Activated effector memory CD4-positive, alpha-beta T cell treated with anti-CD3 and anti-CD28 coated beads, Interleukin-2, amount 50 U/mL, for 16 hours (primary cell): ENCODE data around the gene FBXL16.

ENCODE experiments used
- DNase-seq: peaks from one replicate; pipeline ENCODE4 v3.0.0-alpha.2; 2020

Gene FBXL16

DNA sequence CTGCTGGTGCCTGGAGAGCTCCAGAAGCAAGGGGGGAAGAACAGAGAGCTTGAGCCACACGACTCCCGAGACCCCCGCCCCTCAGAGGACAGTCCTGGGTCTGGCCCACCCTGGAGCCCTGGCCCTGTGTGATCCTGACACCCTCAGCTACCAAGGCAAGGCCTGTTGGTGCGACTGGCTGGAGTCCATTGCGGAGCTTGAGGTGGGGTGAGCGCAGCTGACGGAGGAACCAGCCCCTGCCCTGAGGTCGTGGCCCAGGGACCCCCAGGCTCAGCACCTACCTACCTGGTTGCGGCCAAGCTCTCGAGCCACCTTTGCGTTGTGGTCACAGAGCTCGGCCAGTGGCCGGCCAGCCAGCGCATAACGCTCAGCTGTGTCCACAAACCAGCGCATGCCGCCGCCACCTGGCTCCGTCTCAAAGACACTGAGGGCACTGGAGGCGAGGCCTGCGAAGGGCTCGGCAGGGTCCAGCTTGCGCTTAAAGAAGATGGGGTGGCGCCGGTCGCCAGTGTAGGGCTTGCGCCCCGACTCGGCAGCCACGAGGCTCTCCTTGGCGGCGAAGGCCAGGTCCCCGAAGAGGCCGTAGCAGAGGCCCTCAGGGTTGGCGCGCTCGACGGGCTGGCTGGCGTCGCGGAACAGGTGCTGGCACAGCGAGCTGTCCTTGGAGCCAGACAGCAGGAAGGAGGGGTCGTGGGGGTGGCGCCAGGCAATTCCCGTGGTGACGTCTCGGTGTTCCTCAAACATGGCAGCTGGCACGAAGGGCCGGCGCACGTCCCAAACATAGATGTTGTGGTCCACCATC, 18.9 kb downstream of the FBXL16 start:
- DNase-seq = no peak

- no peak for DNase-seq
These were observed 19.6 kb downstream of the FBXL16 start for GRCh38 chr16:685967-686366.

DNA sequence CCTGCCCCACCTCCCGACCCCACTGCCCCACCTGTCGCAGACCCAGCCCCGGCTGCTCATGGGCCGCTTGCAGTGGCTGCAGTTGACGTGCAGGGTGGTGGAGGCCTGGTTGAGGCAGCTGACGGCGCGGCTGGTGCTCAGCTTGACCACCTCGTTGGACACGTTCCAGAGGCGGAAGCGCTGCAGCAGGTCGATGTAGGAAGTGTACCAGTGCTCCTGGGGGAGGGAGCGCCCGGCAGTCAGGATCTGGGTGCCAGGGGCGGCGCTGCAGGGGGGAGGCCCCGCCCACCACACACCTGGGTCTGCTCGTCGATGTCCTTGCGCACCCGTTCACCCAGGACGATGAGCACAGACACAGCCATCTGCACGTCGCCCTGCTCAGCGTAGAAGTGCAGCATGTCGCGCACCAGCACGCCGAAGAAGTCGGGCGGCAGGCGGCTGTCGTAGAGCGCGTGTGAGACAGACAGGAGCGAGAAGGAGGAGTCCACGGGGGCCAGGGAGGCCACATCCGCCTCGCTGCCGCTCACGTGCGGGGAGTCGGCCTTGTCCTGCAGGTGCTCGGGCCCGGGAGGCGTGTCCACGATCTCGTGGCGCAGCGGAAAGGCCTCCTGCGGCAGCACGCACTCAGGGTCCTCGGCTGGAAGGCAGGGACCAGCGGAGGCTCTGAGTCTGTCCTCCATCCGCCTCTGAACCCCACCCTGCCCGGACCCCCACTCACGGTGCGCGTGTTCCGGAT, 20.5 kb downstream of the FBXL16 start:
- DNase-seq = no peak

GRCh38 chr16:684071-684794, 21.4 kb downstream of the FBXL16 start, which contains the start of gene JMJD8:
JMJD8 (minus strand) TSS chr16:684334; CDS start chr16:684319, 15 bp downstream.
- peak; percentile 99 for DNase-seq

DNA sequence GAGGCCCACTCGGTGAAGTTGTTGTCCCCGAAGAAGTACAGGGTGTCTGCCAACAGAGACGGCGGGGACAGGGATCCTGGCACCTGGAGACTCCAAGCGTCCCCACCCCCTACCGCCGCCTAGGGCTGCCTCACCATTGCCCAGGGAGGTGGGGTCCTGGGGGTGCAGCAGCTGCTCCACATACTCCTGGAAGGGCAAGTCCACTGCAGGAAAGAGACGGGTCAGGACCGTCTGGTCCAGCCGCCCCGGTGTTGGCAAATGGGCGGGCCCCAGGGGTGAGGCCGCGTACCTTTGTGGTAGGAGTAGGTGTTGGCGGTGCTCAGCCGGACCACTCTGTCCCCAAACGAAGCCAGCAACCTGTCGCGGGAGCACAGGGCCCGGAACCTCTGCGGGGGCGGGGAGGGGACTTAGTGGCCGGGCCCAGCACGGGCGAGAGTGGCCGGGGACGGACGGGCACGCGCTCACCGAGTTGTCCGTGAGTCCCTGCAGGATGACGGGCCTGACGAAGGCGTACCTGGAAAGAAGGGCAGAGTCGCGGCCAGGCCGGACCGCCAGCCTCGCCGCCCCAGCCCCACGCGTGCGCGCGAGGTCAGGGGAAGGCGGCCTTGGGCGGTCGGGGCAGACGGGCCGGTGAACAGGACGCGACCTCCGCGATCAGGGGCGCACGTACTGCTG, 22.1 kb downstream of the FBXL16 start:
- no peak for DNase-seq

GRCh38 chr16:682493-683395, 22.9 kb downstream of the FBXL16 start:
- no peak for DNase-seq

DNA sequence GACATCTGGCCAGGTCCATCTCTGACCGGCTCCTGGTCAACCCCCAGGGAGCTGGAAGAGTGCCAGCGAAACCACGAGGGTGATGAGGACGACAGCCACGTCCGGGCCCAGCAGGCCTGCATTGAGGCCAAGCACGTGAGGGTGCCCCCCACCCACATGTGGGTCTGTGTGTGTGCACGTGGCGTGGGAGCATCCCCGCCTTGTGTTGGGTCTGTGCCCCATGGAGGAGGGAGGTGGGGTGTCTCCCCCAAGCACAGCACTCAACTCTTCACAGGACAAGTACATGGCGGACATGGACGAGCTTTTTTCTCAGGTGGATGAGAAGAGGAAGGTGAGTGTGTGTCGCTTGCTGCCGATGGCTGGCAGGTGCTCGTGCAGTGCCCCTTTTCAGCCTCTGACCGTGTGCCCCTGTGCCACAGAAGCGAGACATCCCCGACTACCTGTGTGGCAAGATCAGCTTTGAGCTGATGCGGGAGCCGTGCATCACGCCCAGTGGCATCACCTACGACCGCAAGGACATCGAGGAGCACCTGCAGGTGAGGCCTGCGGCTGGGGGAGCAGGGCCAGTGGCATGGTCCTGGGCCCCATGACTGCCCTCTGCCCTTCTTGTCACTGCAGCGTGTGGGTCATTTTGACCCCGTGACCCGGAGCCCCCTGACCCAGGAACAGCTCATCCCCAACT, 23.7 kb downstream of the FBXL16 start:
- no peak for DNase-seq

- peak; percentile 70 for DNase-seq
These were observed 24.4 kb downstream of the FBXL16 start for GRCh38 chr16:680967-681745.

- DNase-seq = no peak
These were observed 25.0 kb downstream of the FBXL16 start for GRCh38 chr16:680625-680945.

DNA sequence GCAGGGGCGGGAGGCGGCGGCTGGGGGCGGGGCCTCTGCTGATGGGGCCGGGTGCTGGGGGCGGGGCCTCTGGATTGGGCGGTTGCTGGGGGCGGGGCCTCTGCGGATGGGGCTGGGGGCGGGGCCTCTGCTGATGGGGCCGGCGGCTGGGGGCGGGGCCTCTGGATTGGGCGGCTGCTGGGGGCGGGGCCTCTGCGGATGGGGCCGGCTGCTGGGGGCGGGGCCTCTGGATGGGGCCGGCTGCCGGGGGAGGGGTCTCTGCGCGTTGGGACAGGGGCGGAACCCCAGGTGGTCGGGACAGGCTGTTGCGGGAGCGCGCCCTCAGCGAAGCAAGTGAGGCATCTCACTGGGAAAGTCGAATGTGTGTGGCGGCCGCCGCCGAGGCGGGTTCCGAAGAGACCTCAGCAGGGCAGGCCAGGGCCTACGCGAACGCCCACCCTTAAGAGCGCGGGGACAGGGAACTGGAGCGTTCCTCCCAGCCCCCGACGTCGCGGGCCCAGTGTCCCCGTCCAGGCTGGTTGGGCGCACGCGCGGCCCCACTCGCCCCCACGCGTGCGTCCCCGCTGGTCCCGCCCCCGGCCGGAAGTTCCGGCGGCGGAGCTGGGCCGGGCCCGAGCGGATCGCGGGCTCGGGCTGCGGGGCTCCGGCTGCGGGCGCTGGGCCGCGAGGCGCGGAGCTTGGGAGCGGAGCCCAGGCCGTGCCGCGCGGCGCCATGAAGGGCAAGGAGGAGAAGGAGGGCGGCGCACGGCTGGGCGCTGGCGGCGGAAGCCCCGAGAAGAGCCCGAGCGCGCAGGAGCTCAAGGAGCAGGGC, 25.6 kb downstream of the FBXL16 start, which contains the start of gene STUB1:
STUB1 (plus strand) TSS at position 597 of the 811 bp plus-strand sequence; CDS start at position 713, 116 bp downstream.
- peak; percentile 95 for DNase-seq

- peak; percentile 83 for DNase-seq
These were observed 26.5 kb downstream of the FBXL16 start for GRCh38 chr16:678858-679813.

GRCh38 chr16:678209-678857, 27.3 kb downstream of the FBXL16 start:
- DNase-seq = no peak

- no peak for DNase-seq
These were observed 28.0 kb downstream of the FBXL16 start for GRCh38 chr16:677316-678190.

DNA sequence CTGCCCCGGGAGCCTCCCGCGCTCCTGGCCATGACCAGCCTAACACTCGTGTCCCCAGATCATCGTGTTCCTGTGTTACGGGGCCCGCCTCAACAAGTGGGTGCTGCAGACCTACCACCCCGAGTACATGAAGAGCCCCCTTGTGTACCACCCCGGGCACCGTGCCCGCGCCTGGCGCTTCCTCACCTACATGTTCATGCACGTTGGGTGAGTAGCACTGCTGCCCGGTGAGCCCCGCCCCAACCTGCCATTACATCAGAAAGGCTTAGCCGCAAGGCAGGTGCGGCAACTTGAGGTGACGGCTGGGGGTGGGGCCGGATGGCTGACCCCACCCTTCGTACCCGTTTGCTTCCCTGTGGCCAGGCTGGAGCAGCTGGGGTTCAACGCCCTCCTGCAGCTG, 28.7 kb downstream of the FBXL16 start:
- DNase-seq = peak; percentile 76

DNA sequence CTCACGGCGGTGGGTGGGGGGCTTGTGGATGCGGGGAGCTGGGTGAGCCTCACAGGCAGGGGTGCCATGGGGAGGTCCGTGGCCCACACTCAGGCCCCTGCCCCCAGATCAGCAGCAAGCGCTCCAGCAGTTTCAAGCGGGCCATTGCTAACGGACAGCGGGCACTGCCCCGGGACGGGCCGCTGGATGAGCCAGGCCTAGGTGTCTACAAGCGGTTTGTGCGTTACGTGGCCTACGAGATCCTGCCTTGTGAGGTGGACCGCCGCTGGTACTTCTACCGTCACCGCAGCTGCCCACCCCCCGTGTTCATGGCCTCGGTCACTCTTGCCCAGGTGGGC, 29.1 kb downstream of the FBXL16 start:
- DNase-seq = no peak

DNA sequence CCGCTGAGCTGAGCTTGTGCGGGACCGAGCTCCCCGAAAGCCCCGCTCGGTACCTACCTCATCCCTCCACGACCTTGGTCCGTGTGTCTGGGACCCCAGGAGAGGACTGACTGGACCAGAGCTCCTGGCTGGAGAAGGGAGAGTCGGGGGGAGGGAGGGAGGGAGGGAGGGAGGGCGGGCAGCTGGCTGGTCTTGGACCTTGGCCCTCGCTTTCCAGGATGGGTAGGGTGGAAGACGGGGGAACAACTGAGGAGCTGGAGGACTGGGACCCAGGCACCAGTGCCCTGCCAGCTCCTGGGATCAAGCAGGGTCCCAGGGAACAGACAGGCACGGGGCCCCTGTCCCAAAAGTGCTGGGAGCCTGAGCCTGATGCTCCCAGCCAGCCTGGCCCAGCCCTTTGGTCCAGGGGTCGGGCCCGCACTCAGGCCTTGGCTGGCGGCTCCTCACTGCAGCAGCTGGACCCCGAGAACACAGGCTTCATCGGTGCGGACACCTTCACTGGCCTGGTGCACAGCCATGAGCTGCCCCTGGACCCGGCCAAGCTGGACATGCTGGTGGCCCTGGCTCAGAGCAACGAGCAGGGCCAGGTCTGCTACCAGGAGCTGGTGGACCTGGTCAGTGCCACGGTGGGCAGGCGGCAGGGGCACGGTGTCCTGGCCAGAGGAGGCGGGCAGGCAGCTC, 29.6 kb downstream of the FBXL16 start:
- no peak for DNase-seq
